KMS-11 (cell line): ENCODE results near the gene NR4A3.

Experiments used
- H2AFZ ChIP-seq: fragments of 200-600 bp; sonication (generic); 2 replicates; pipeline ENCODE4 v1.6.1; 2016; ENCODE audit warnings: antibody characterized with exemption, mixed run types, low read depth
- H3K27ac ChIP-seq: fragments of 200-600 bp; sonication (generic); 2 replicates; pipeline ENCODE4 v1.6.1; 2016; ENCODE audit warnings: mild to moderate bottlenecking, mixed run types
- H3K27me3 ChIP-seq: fragments of 200-600 bp; sonication (generic); 2 replicates; pipeline ENCODE4 v1.6.1; 2017; ENCODE audit warnings: mild to moderate bottlenecking, low read depth, mixed run types, moderate library complexity; ENCODE audit not compliant: insufficient read depth
- H3K36me3 ChIP-seq: fragments of 200-600 bp; sonication (generic); 2 replicates; pipeline ENCODE4 v1.6.1; 2017; ENCODE audit warnings: mild to moderate bottlenecking, mixed run types; ENCODE audit not compliant: insufficient read depth
- H3K4me1 ChIP-seq: fragments of 200-600 bp; sonication (generic); 2 replicates; pipeline ENCODE4 v1.6.1; 2016; ENCODE audit warnings: mild to moderate bottlenecking, low read depth, mixed run types; ENCODE audit not compliant: poor library complexity, severe bottlenecking
- H3K4me2 ChIP-seq: fragments of 200-600 bp; sonication (generic); 2 replicates; pipeline ENCODE4 v1.7.0; 2016; ENCODE audit warnings: mild to moderate bottlenecking, mixed run types
- H3K4me3 ChIP-seq: fragments of 200-600 bp; sonication (generic); IDR thresholded peaks from 2 replicates; pipeline ENCODE4 v1.6.1; 2017; ENCODE audit warnings: low read depth, low read length, mixed read lengths; ENCODE audit not compliant: insufficient read depth
- H3K79me2 ChIP-seq: fragments of 200-600 bp; sonication (generic); 2 replicates; pipeline ENCODE4 v1.6.1; 2016; ENCODE audit warnings: low read depth, mixed run types; ENCODE audit not compliant: insufficient read depth
- H3K9ac ChIP-seq: fragments of 200-600 bp; sonication (generic); 2 replicates; pipeline ENCODE4 v1.6.1; 2016; ENCODE audit warnings: mild to moderate bottlenecking, mixed run types
- H4K20me1 ChIP-seq: fragments of 200-600 bp; sonication (generic); 2 replicates; pipeline ENCODE4 v1.6.1; 2016; ENCODE audit warnings: mild to moderate bottlenecking, mixed run types; ENCODE audit not compliant: insufficient read depth
- CTCF ChIP-seq: fragments of 200-600 bp; sonication (generic); conservative IDR thresholded peaks from 2 replicates; pipeline ENCODE4 v1.6.1; 2017; ENCODE audit warnings: low read depth, mild to moderate bottlenecking, antibody characterized with exemption, low read length, moderate library complexity, mixed read lengths

The NR4A3 gene

GRCh38 chr9:99885747-99886146, 64.1 kb downstream of the NR4A3 start:
- H2AFZ ChIP-seq: no peak overlapping the region
- no peak for TF ChIP-seq CTCF

GRCh38 chr9:99889120-99889519, 67.4 kb downstream of the NR4A3 start:
- H3K27ac ChIP-seq: no peak overlapping the region
- H4K20me1 ChIP-seq: no peaks in the 10 kb centered on the region
- H3K4me1 ChIP-seq: peaks cover 4% of the 10 kb centered on the region
- TF ChIP-seq CTCF: no peak; the same call in 1 of the 2 replicates
- no peaks in the 10 kb centered on the region for H3K79me2 ChIP-seq
- H3K36me3 ChIP-seq: no peaks in the 10 kb centered on the region
- no peaks in the 10 kb centered on the region for H3K27me3 ChIP-seq
- no peak overlapping the region for H3K4me2 ChIP-seq
- H3K4me3 ChIP-seq: no peak overlapping the region
- no peak overlapping the region for H2AFZ ChIP-seq
- H3K9ac ChIP-seq: no peak overlapping the region

More at GRCh38 chr9:99885747-99886146, 64.1 kb downstream of the NR4A3 start:
- Histone ChIP-seq H3K27me3 (no peaks in the 10 kb centered on the region), H3K9ac (no peak overlapping the region), H3K36me3 (no peaks in the 10 kb centered on the region), H3K79me2 (no peaks in the 10 kb centered on the region), H3K4me1 (peaks cover 4% of the 10 kb centered on the region), H3K4me3 (no peak overlapping the region), H4K20me1 (no peaks in the 10 kb centered on the region), H3K27ac (no peak overlapping the region), H3K4me2 (no peak overlapping the region)

GRCh38 chr9:99894826-99895225, 73.1 kb downstream of the NR4A3 start:
- no peak overlapping the region for H2AFZ ChIP-seq
- no peak overlapping the region for H3K4me2 ChIP-seq
- no peaks in the 10 kb centered on the region for H3K36me3 ChIP-seq
- no peaks in the 10 kb centered on the region for H4K20me1 ChIP-seq
- H3K79me2 ChIP-seq: no peaks in the 10 kb centered on the region
- H3K9ac ChIP-seq: no peak overlapping the region
- H3K27me3 ChIP-seq: no peaks in the 10 kb centered on the region
- no peak overlapping the region for H3K27ac ChIP-seq
- no peak overlapping the region for H3K4me3 ChIP-seq
- TF ChIP-seq CTCF: no peak
- H3K4me1 ChIP-seq: no peaks in the 10 kb centered on the region

- no peak for TF ChIP-seq CTCF
- no peak overlapping the region for H3K4me2 ChIP-seq
- H3K27me3 ChIP-seq: no peaks in the 10 kb centered on the region
- H2AFZ ChIP-seq: no peak overlapping the region
- no peaks in the 10 kb centered on the region for H3K79me2 ChIP-seq
- H3K27ac ChIP-seq: no peak overlapping the region
- H3K4me3 ChIP-seq: no peak overlapping the region
- no peaks in the 10 kb centered on the region for H4K20me1 ChIP-seq
- no peaks in the 10 kb centered on the region for H3K4me1 ChIP-seq
- no peak overlapping the region for H3K9ac ChIP-seq
- H3K36me3 ChIP-seq: no peaks in the 10 kb centered on the region
Observed at GRCh38 chr9:99895510-99895909, 73.8 kb downstream of the NR4A3 start.
